GM18499 (cell line): Measurements from ENCODE around the gene GABPB2.

ENCODE experiments used
- ATAC-seq: cut with Tn5 transposase; IDR thresholded peaks from one replicate; pipeline ENCODE4 v1.9.1; 2021; ENCODE audit warnings: moderate number of reproducible peaks; ENCODE audit not compliant: insufficient read depth, unreplicated experiment

The GABPB2 gene

GRCh38 chr1:151131701-151132334 lies 61.3 kb downstream of the GABPB2 start:
- ATAC-seq, result no peak

DNA sequence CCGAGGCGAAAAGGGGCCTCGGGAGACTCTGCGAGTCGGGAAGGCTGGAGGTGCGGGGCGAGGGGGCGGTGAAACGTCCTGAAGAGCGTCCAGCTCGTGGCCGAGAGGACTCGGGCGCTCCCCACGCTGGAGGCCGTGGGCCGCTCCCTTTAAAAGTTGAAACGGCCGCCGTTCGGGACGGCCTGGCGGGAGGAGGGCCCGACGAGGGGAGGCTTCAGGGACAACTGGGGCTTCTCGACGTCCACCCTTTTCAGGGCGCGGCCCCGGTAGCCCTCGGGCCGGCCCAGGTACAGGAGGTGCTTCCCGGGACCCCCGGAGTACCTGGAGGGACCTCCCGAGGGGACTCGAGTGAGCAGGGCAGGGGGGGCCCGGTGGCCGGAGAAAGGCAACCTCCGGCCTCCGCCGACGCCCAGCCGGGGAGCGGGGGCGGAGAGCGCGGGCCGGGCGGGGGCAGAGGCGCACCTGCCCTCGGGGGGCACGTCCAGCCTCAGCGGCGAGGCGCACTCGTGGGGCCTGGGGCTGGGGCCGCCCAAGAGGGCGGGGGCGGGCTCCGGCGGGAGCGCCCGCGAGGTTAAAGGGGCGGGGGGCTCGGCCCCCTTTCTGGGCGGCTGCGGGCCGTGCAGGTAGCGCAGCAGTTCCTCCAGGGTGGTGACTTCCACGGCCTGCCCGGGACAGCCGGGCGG lies 61.9 kb downstream of the GABPB2 start:
- no peak for ATAC-seq

DNA sequence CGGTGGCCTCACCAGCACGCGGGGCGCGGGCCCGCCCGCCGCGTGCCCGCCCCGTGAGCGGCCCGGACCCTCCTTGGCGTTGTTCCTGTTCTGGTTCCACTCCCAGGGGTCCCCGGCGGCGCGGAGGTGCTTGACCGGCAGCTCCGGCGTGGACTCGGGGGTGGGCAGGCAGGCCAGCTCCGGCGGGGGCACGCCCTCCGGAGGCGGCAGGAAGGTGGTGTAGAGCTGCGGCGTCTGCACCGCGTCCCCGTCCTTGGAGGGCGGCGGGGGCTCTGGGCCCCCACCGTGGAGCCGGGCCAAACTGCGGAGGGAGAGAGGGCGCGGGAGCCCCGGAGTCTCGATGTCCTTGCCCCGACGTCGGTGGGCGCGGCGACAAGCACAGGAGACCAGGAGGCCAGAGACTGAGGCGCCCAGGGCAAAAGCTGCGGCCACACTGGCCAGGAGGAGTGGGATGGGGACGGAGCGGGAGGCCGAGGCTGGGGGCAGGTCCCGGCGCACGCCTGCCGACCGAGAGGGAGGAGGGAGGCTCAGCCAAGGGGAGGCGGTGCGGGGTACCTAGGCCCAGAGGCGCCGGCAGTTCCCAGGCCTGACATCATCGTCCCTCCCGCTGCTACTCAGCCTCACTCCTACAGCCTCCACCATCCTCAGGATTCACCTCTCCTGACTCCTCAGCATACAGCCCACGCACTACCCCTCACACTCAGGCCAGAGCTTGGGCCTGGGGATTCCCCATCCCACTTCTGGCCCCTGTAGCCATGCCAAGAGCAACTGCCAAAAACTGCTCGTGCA lies 62.7 kb downstream of the GABPB2 start:
- ATAC-seq, result no peak

GRCh38 chr1:151134396-151134795 lies 63.8 kb downstream of the GABPB2 start:
- no peak for ATAC-seq

DNA sequence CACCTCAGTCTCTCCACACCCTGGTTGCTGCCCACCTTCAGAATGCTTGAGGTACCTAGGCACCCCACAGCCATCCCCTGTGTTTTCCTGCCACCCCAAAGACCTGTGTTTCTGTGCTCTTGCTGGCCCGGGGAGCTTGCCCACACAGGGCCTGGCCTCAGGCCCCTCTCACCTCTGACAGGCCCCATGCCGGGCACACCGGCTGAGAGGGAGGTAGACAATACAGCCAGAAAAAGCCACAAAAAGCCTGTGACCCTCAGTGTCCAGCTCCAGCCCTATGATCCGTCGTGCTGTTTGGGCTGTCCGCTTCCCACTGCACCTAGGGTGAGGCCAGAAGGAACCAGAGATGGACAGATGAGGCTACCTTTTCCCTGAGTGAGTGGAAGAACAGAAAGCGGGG lies 64.4 kb downstream of the GABPB2 start:
- no peak for ATAC-seq

- no peak for ATAC-seq
Measured at GRCh38 chr1:151135433-151136385, 65.1 kb downstream of the GABPB2 start.

- no peak for ATAC-seq
Measured at GRCh38 chr1:151137789-151138188, 67.2 kb downstream of the GABPB2 start.

GRCh38 chr1:151142411-151143056 lies 72.0 kb downstream of the GABPB2 start:
- ATAC-seq, result no peak

- no peak for ATAC-seq
Measured at GRCh38 chr1:151143057-151143435, 72.5 kb downstream of the GABPB2 start.

GRCh38 chr1:151143986-151144385 lies 73.4 kb downstream of the GABPB2 start:
- no peak for ATAC-seq

DNA sequence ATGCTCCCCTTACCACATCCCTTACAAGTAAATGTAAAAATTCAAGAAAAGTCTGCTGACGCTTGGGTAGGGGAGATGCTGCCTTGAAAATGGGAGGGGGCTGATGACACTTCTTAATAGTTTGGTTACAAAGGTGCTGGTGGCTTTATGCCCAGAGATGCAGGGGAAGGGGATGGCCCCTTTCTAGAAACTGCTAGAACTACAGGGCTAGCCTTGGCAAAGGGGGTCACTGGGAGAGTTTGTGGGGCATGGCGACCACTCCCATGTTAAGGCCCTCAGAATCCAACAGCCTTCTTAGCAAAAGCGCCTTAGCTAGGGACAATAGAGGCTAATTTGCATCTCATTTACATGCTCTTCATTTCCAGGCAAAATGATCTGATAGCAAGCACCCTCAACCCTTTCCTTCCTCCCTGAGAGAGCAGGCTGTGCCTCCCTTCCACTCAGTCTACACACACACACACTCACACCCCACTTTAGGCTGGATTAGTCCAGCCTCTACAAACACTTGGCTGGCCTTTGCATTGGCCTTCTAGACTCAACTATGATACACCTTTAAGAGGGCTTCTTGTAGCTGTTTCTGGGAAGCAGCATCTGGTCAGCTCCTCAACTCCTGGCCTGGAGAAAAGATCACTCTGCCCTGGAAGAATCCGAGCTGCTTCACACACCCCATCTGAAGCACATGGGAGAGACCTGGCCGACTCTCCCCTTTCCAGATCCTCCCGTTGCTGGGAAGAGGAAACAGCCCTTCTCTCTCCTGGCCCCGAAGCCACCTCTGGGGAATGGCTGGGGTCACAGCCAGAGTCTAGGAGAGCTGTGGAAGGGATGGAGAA lies 74.1 kb downstream of the GABPB2 start:
- ATAC-seq, result no peak

DNA sequence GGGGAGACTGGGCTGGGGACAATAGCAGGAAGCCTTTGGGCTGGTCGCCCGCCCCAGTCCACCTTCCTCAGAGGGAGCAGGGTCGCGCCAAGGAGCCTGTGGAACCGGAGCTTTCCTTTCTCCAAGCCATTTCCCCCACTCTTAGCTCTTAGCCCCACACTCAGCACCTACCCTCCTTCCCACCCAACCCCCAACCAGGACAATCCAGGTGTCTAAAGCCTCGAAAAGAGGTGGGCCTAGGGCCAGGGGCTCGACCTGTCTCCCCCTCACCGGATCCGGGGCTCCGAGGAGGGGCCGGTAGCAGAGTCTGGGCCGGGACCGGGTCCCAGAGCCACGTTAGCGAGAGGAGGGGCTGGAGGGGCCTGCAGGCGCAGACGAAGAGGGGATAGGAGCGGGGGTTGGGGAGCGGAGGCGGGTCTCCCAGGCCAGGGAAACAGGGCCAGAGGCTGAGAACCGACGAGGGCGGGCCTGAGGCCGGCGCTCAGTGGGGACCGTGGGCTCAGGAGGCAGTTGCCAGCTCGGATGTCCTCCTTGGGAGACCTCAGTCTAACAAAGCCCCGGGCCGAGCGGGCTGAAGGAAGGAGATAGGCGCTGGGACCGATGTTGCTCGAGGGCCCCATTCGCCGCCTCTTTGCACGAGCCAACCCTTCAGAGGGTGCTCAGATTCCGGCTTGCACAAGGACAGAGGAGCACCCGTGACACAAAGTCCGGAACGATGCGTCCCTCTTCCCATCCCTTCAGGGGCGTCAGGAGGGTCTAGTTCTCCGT lies 74.9 kb downstream of the GABPB2 start:
- no peak for ATAC-seq

GRCh38 chr1:151146072-151146411 lies 75.5 kb downstream of the GABPB2 start:
- no peak for ATAC-seq

- ATAC-seq, result peak; percentile 68
Measured at GRCh38 chr1:151146412-151147131, 76.0 kb downstream of the GABPB2 start, which contains the start of gene SEMA6C. Gene SEMA6C, minus strand, starts transcription at chr1:151146631. Its CDS starts 4,010 bp downstream, at chr1:151142621.

GRCh38 chr1:151147132-151147503 lies 76.6 kb downstream of the GABPB2 start:
- ATAC-seq, result no peak

DNA sequence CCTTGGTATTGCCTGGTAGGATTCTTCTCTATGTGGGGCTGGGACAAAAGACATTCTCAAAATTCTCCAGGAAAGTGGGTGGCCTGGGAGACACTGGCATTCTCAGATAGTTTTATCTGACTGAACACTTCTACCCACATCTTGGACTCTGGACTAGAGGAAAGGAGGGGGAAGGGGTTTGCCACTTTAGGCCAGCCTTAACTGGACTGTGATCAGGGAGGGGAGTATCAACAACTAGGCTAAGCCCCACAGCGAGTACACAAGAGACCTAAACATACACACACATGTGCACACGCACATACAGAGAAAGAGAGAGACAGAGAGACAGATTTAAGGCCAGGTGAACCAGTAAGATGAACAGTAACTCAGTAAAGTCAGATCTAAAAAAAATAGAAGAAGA lies 77.1 kb downstream of the GABPB2 start:
- no peak for ATAC-seq

DNA sequence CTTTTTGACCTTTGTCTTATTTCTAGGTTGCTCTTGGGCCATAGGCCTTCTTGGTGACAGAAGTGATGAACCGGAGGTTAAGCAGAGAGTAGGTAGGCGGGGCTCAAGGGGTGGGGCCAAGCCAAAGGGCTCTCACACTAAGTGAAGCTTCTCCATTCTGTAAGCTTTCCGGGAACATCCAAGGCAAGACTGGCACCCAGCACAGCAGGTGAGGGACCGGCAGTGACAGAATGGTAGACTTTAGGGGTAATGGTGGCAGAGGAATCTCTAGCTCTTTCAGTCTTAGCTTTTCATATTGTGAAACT lies 85.9 kb downstream of the GABPB2 start, which contains the start of gene TNFAIP8L2:
Gene TNFAIP8L2 (plus strand): TSS at position 135 of the 305 bp plus-strand sequence. CDS start 2,049 bp downstream, outside the sequence.
- ATAC-seq, result no peak

DNA sequence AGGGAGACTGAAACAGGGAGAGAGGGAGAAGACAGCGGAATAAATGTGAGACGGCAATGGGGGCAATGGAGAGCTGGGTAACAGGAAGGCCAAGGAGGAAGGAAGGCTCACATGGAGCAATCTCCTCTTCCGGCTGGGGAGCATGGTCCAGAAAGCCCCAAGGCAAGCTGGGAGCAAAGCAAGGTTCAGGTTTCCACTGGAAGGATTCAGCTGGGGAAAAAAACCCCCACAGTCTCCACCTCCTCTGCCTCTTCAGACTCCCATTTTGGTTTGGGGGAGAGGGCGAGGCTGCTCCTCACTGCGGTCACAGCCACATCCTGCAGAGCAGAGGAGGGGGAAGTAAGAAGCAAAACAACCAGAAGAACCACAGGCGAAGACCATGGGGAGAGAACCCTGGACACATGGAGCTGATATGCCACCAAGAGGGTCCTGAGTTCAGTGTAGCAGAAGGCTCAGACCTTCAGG lies 86.5 kb downstream of the GABPB2 start:
- no peak for ATAC-seq
